Progenitor cell of endocrine pancreas (in vitro differentiated cells): ENCODE data around the gene DEFB114. TPM values are rescaled to one million over a fixed set of nuclear protein-coding genes. Genes with fewer than 3 reads are reported as not detected.

Experiments used
- DNase-seq: peaks from one replicate; pipeline ENCODE4 v3.0.0; 2021; ENCODE audit warnings: low spot score; ENCODE audit not compliant: unreplicated experiment
- H3K27ac Mint-ChIP-seq: 2 replicates; pipeline ENCODE4 v1.8.0; 2021; ENCODE audit warnings: mild to moderate bottlenecking, moderate library complexity, mixed read lengths
- H3K27me3 Mint-ChIP-seq: 2 replicates; pipeline ENCODE4 v1.8.0; 2021; ENCODE audit warnings: mixed read lengths
- H3K36me3 Mint-ChIP-seq: 2 replicates; pipeline ENCODE4 v1.8.0; 2022; ENCODE audit warnings: mixed read lengths; ENCODE audit not compliant: insufficient read depth
- H3K4me1 Mint-ChIP-seq: 2 replicates; pipeline ENCODE4 v1.8.0; 2021; ENCODE audit warnings: low read depth, mixed read lengths
- H3K4me3 Mint-ChIP-seq: 2 replicates; pipeline ENCODE4 v1.8.0; 2021; ENCODE audit warnings: low read depth, mild to moderate bottlenecking, moderate library complexity, mixed read lengths
- H3K9me3 Mint-ChIP-seq: 2 replicates; pipeline ENCODE4 v1.8.0; 2021; ENCODE audit warnings: low read depth, mixed read lengths
- total RNA-seq: library from RNA; stranded (reverse); gene quantifications from 2 replicates; pipeline ENCODE4 v1.2.1, GENCODE V29; 2021
- TF ChIP-seq, protein P1 (sequence below): fragments of 200-600 bp; sonication (generic); IDR thresholded peaks from one replicate; pipeline ENCODE4 v1.5.0; 2021; ENCODE audit warnings: antibody characterized with exemption, mild to moderate bottlenecking; ENCODE audit not compliant: unreplicated experiment

The DEFB114 gene
- total RNA-seq, 1 donor from 2014 or later, result not detected

GRCh38 chr6:49933526-49933925 is 30.4 kb downstream of the DEFB114 start:
- no peak for DNase-seq
- no peaks in the 10 kb centered on the region for H3K27me3 Mint-ChIP-seq
- H3K4me3 Mint-ChIP-seq, result no peak overlapping the region
- TF ChIP-seq, protein P1, sequence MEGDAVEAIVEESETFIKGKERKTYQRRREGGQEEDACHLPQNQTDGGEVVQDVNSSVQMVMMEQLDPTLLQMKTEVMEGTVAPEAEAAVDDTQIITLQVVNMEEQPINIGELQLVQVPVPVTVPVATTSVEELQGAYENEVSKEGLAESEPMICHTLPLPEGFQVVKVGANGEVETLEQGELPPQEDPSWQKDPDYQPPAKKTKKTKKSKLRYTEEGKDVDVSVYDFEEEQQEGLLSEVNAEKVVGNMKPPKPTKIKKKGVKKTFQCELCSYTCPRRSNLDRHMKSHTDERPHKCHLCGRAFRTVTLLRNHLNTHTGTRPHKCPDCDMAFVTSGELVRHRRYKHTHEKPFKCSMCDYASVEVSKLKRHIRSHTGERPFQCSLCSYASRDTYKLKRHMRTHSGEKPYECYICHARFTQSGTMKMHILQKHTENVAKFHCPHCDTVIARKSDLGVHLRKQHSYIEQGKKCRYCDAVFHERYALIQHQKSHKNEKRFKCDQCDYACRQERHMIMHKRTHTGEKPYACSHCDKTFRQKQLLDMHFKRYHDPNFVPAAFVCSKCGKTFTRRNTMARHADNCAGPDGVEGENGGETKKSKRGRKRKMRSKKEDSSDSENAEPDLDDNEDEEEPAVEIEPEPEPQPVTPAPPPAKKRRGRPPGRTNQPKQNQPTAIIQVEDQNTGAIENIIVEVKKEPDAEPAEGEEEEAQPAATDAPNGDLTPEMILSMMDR, result no peak
- H3K4me1 Mint-ChIP-seq, result peaks cover 3% of the 10 kb centered on the region
- H3K9me3 Mint-ChIP-seq, result no peaks in the 10 kb centered on the region
- no peaks in the 10 kb centered on the region for H3K36me3 Mint-ChIP-seq
- no peak overlapping the region for H3K27ac Mint-ChIP-seq

GRCh38 chr6:49929340-49929739 is 34.6 kb downstream of the DEFB114 start:
- Mint-ChIP-seq H3K36me3 (no peaks in the 10 kb centered on the region), H3K27ac (no peak overlapping the region), H3K27me3 (no peaks in the 10 kb centered on the region), H3K4me1 (peaks cover 1% of the 10 kb centered on the region), H3K4me3 (no peak overlapping the region), H3K9me3 (no peaks in the 10 kb centered on the region)
- DNase-seq, result no peak
- TF ChIP-seq, protein P1, result no peak

DNA sequence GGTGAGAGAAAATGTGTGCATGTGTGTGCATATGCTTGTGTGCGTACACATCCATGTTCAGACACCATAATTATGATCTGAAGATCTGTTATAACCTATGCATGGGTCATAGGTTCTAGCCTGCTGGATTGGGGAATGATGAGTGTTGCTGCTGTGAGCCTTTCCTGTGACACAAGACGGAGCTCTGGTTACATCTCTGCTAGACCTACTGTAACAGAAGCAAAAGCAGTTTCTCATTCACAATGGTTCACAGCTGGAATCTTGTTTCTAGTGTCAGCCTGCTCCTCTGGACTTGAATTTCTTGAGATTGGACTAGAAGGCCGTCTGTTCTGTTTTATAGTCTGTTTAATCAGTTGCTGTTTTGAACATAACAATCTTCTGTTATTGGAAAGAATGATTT is 40.1 kb downstream of the DEFB114 start:
- Mint-ChIP-seq H3K27ac (no peak overlapping the region), H3K27me3 (peaks cover under 1% of the 10 kb centered on the region), H3K9me3 (no peaks in the 10 kb centered on the region), H3K4me3 (no peak overlapping the region), H3K36me3 (no peaks in the 10 kb centered on the region), H3K4me1 (peaks cover 1% of the 10 kb centered on the region)
- TF ChIP-seq, protein P1, result no peak
- no peak for DNase-seq

DNA sequence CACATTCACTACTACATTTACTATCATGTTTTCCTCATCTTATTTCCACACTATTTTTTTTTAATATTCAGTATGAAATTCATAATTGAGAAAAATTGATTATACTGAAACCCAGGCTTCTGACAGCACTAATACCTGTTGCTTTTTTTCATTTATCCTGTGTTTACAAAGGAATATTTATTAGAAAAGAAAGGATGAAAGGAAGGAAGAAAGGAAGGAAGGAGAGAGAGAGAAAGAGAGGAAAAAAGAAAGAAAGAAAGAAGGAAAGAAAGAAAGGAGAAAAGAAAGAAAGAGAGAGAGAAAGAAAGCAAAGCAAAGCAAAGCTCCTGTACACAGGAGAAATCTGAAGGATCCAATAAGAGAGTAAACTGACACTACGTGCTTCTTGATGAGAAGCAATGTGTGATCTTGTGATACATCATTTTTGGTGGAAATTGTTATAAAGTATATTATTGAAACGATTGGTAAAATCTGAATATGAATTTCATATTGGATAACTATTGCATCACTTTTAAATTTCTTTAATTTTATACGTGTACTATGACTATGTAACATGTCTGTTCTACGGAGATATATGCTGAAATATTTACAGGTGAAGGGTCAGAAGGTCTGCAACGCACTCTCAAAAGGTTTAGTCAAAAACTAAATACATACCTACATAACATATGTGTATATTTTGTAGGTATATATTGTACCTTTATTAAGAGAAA is 43.9 kb downstream of the DEFB114 start:
- no peaks in the 10 kb centered on the region for H3K9me3 Mint-ChIP-seq
- TF ChIP-seq, protein P1, result no peak
- H3K27ac Mint-ChIP-seq, result no peak overlapping the region
- no peak overlapping the region for H3K4me3 Mint-ChIP-seq
- DNase-seq, result no peak
- H3K4me1 Mint-ChIP-seq, result peaks cover under 1% of the 10 kb centered on the region
- H3K27me3 Mint-ChIP-seq, result peaks cover 10% of the 10 kb centered on the region
- no peaks in the 10 kb centered on the region for H3K36me3 Mint-ChIP-seq

DNA sequence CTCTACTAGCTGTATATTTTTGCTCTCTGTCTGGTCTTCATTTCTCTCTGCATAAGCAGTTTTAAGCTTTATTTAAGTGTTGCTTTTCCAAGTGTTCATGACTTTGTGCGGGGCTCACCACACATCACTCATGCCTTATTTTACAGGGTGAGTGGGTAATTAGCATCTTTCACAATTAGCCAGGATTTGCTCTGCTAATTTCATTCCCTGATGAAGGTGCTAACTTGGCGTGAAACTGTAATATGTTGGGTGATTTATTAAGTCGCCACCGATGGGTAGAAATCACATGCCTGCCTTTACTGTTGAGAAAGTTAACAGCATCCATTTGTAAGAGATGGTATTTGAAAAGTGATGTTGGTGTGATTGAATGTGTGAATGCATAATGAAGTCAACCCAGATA is 44.7 kb downstream of the DEFB114 start:
- peaks cover 4% of the 10 kb centered on the region for H3K4me1 Mint-ChIP-seq

More for the DNA sequence above, 44.7 kb downstream of the DEFB114 start:
- H3K4me3 Mint-ChIP-seq, result no peak overlapping the region
- no peaks in the 10 kb centered on the region for H3K36me3 Mint-ChIP-seq
- TF ChIP-seq, protein P1, result no peak
- no peak for DNase-seq
- H3K9me3 Mint-ChIP-seq, result no peaks in the 10 kb centered on the region
- H3K27ac Mint-ChIP-seq, result no peak overlapping the region
- H3K27me3 Mint-ChIP-seq, result peaks cover 10% of the 10 kb centered on the region
